H9 (cell line): ENCODE results near the gene GAL3ST2. TPM values are rescaled to one million over a fixed set of nuclear protein-coding genes. Genes with fewer than 3 reads are reported as not detected.

ENCODE experiments used
- DNase-seq: peaks from one replicate; pipeline ENCODE4 v3.0.0-alpha.2; 2017
- H2AFZ ChIP-seq: one replicate; pipeline ENCODE4 v1.6.1; 2013; ENCODE audit warnings: mild to moderate bottlenecking, low read length, control low read depth, moderate library complexity
- H2AK5ac ChIP-seq: 2 replicates; pipeline ENCODE4 v1.6.1; 2013; ENCODE audit warnings: low read length, control low read depth, mixed read lengths; ENCODE audit not compliant: insufficient read length
- H2BK120ac ChIP-seq: one replicate; pipeline ENCODE4 v1.6.1; 2013; ENCODE audit warnings: low read depth, mild to moderate bottlenecking, low read length, control low read depth, inconsistent platforms; ENCODE audit not compliant: poor library complexity, severe bottlenecking
- H2BK12ac ChIP-seq: 2 replicates; pipeline ENCODE4 v1.6.1; 2013; ENCODE audit warnings: low read length, control low read depth, mixed read lengths, low read depth; ENCODE audit not compliant: insufficient read length
- H2BK15ac ChIP-seq: 2 replicates; pipeline ENCODE4 v1.6.1; 2013; ENCODE audit warnings: low read depth, low read length, control low read depth
- H2BK20ac ChIP-seq: one replicate; pipeline ENCODE4 v1.6.1; 2013; ENCODE audit warnings: low read depth, mild to moderate bottlenecking, low read length, control low read depth, inconsistent platforms; ENCODE audit not compliant: poor library complexity, severe bottlenecking
- H2BK5ac ChIP-seq: 2 replicates; pipeline ENCODE4 v1.6.1; 2013; ENCODE audit warnings: low read length, control low read depth, mixed read lengths; ENCODE audit not compliant: insufficient read length
- H3K14ac ChIP-seq: 2 replicates; pipeline ENCODE4 v1.6.1; 2013; ENCODE audit warnings: low read length, control low read depth; ENCODE audit not compliant: insufficient read depth
- H3K18ac ChIP-seq: 2 replicates; pipeline ENCODE4 v1.6.1; 2013; ENCODE audit warnings: low read depth, mild to moderate bottlenecking, mixed read lengths, low read length, control low read depth; ENCODE audit not compliant: insufficient read length
- H3K23ac ChIP-seq: 2 replicates; pipeline ENCODE4 v1.6.1; 2013; ENCODE audit warnings: low read length, control low read depth, mixed read lengths, low read depth; ENCODE audit not compliant: insufficient read length
- H3K23me2 ChIP-seq: 2 replicates; pipeline ENCODE4 v1.6.1; 2013; ENCODE audit warnings: low read depth, mild to moderate bottlenecking, mixed read lengths, low read length, control low read depth; ENCODE audit not compliant: insufficient read length, poor library complexity, severe bottlenecking
- H3K27ac ChIP-seq: 2 replicates; pipeline ENCODE4 v1.5.1; 2013; ENCODE audit warnings: low read length, control low read depth, mixed read lengths, low read depth; ENCODE audit not compliant: insufficient read length
- H3K27me3 ChIP-seq: 2 replicates; pipeline ENCODE4 v1.6.1; 2013; ENCODE audit warnings: low read length, control low read depth, inconsistent platforms; ENCODE audit not compliant: insufficient read depth
- H3K4ac ChIP-seq: 2 replicates; pipeline ENCODE4 v1.6.1; 2013; ENCODE audit warnings: low read depth, mild to moderate bottlenecking, control low read depth, inconsistent platforms, low read length, moderate library complexity
- H3K4me1 ChIP-seq: 2 replicates; pipeline ENCODE4 v1.6.1; 2013; ENCODE audit warnings: low read length, control low read depth, inconsistent platforms; ENCODE audit not compliant: insufficient read depth
- H3K4me2 ChIP-seq: 2 replicates; pipeline ENCODE4 v1.6.1; 2013; ENCODE audit warnings: low read length, control low read depth, mixed read lengths; ENCODE audit not compliant: insufficient read length, insufficient read depth
- H3K56ac ChIP-seq: 2 replicates; pipeline ENCODE4 v1.6.1; 2013; ENCODE audit warnings: low read depth, mild to moderate bottlenecking, mixed read lengths, low read length, control low read depth; ENCODE audit not compliant: insufficient read length
- H3K79me1 ChIP-seq: 2 replicates; pipeline ENCODE4 v1.6.1; 2013; ENCODE audit warnings: low read depth, mild to moderate bottlenecking, moderate library complexity, low read length, control low read depth, inconsistent platforms; ENCODE audit not compliant: insufficient read depth, poor library complexity, severe bottlenecking
- H3K79me2 ChIP-seq: 2 replicates; pipeline ENCODE4 v1.6.1; 2013; ENCODE audit warnings: low read length, control low read depth, inconsistent platforms; ENCODE audit not compliant: insufficient read depth
- H3K9ac ChIP-seq: 2 replicates; pipeline ENCODE4 v1.6.1; 2013; ENCODE audit warnings: low read length, control low read depth, mixed read lengths; ENCODE audit not compliant: insufficient read length; ENCODE audit errors: extremely low read depth
- H3K9me3 ChIP-seq: one replicate; pipeline ENCODE4 v1.6.1; 2013; ENCODE audit warnings: low read depth, low read length, inconsistent platforms; ENCODE audit not compliant: control insufficient read depth
- H3T11ph ChIP-seq: one replicate; pipeline ENCODE4 v1.6.1; 2013; ENCODE audit warnings: mild to moderate bottlenecking, low read length, control low read depth, inconsistent platforms
- H4K20me1 ChIP-seq: one replicate; pipeline ENCODE4 v1.6.1; 2013; ENCODE audit not compliant: control insufficient read depth, insufficient read length, insufficient read depth
- H4K5ac ChIP-seq: 2 replicates; pipeline ENCODE4 v1.6.1; 2013; ENCODE audit warnings: low read depth, mild to moderate bottlenecking, mixed read lengths, low read length, control low read depth; ENCODE audit not compliant: insufficient read length
- H4K8ac ChIP-seq: replicated peaks from 2 replicates; pipeline ENCODE4 v1.6.1; 2013; ENCODE audit warnings: low read length, control low read depth, mixed read lengths, low read depth; ENCODE audit not compliant: insufficient read length
- H4K91ac ChIP-seq: 2 replicates; pipeline ENCODE4 v1.6.1; 2013; ENCODE audit warnings: low read depth, mild to moderate bottlenecking, moderate library complexity, mixed read lengths, low read length, control low read depth; ENCODE audit not compliant: insufficient read length
- H3K27ac Mint-ChIP-seq, 3 experiments: 2 replicates in 2 of 3; 3 replicates in 1 of 3; pipeline ENCODE4 v1.8.0; 2020 to 2021; ENCODE audit warnings: mixed read lengths in 3 of 3, mild to moderate bottlenecking in 1 of 3, moderate library complexity in 1 of 3
- H3K27me3 Mint-ChIP-seq: 2 replicates; pipeline ENCODE4 v1.8.0; 2021; ENCODE audit warnings: low read depth, mild to moderate bottlenecking, moderate library complexity, mixed read lengths
- H3K36me3 Mint-ChIP-seq, 3 experiments: 2 replicates in 2 of 3; 3 replicates in 1 of 3; pipeline ENCODE4 v1.8.0; 2020 to 2021; ENCODE audit warnings: low read depth in 3 of 3, mixed read lengths in 3 of 3; ENCODE audit not compliant: insufficient read depth in 1 of 3
- H3K4me1 Mint-ChIP-seq, 2 experiments: 2 replicates each; pipeline ENCODE4 v1.8.0; 2020; ENCODE audit warnings: mixed read lengths in 2 of 2
- H3K4me3 Mint-ChIP-seq, 2 experiments: 2 replicates in 1 of 2; 3 replicates in 1 of 2; pipeline ENCODE4 v1.8.0; 2020 to 2021; ENCODE audit warnings: mild to moderate bottlenecking in 2 of 2, mixed read lengths in 2 of 2, moderate library complexity in 1 of 2
- H3K9me3 Mint-ChIP-seq, 2 experiments: 2 replicates in 1 of 2; 3 replicates in 1 of 2; pipeline ENCODE4 v1.8.0; 2020; ENCODE audit warnings: mild to moderate bottlenecking in 2 of 2, mixed read lengths in 2 of 2, moderate library complexity in 1 of 2
- CTCF ChIP-seq: fragments of 200-600 bp; sonication (generic); conservative IDR thresholded peaks from 3 replicates; pipeline ENCODE4 v1.8.0; 2021; ENCODE audit warnings: antibody characterized with exemption, mild to moderate bottlenecking
- WGBS: extraction: QIAGEN DNeasy Blood & Tissue Kit; methylation state at CpG from one replicate; pipeline ENCODE4 v1.1.7; 2013; ENCODE audit warnings: missing lambda C conversion rate, low lambda C conversion rate, mixed read lengths; ENCODE audit not compliant: insufficient read length; ENCODE audit errors: extremely low coverage; 5-methylcytosine and 5-hydroxymethylcytosine counted together
- total RNA-seq: library from RNA; stranded (reverse); gene quantifications from 2 replicates; pipeline ENCODE4 v1.2.1, GENCODE V29; 2021

Gene GAL3ST2
- total RNA-seq, 1 experiment from 2014 or later: 0.33 TPM

DNA sequence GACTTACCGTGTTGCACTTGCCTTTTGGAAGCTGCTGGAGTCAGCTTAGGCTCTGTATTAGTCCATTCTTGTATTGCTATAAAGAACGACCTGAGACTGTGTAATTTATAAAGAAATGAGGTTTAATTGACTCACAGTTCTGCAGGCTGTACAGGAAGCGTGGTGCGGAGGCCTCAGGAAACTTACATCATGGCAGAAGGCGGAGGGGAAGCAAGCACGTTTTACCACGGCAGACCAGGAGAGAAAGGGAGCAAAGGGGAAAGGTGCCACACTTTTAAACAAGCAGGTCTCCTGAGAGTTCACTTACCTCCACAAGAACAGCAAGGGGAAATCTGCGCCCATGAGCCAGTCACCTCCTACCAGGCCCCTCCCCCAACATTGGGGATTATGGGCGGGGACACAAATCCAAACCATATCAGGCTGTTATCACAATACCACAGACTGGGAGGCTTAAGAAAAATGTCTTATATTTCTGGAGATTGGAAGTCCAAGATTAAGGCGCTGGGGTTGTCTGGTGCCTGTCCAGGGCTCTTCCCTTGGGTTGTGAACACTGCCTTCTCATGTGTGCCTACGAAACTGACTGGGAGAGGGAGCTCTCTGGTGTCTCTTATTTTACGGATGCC lies 45.8 kb upstream of the GAL3ST2 start:
- Histone ChIP-seq H2BK15ac (no peak overlapping the region), H3K18ac (no peak overlapping the region), H2BK12ac (no peak overlapping the region), H3K27me3 (no peaks in the 10 kb centered on the region), H3K56ac (no peak overlapping the region), H3K79me1 (no peaks in the 10 kb centered on the region), H4K5ac (no peak overlapping the region), H3T11ph (no peak overlapping the region), H3K14ac (no peak overlapping the region), H4K91ac (no peak overlapping the region), H4K8ac (no peak overlapping the region), H2BK5ac (no peak overlapping the region), H3K23ac (no peak overlapping the region), H2BK120ac (no peak overlapping the region), H3K79me2 (no peaks in the 10 kb centered on the region), H3K9ac (no peak overlapping the region), H2AFZ (no peak overlapping the region), H2BK20ac (no peak overlapping the region), H3K23me2 (peaks cover 12% of the 10 kb centered on the region), H2AK5ac (no peak overlapping the region), H3K4me2 (no peak overlapping the region), H3K4me1 (no peaks in the 10 kb centered on the region), H3K9me3 (no peaks in the 10 kb centered on the region), H4K20me1 (peaks cover 7% of the 10 kb centered on the region), H3K27ac (no peak overlapping the region), H3K4ac (no peak overlapping the region)
- H3K36me3 Mint-ChIP-seq: peaks cover 3 to 24% (median 10%) of the 10 kb centered on the region in 3 experiments; a peak in 6 of 7 replicates
- no peaks in the 10 kb centered on the region for H3K9me3 Mint-ChIP-seq
- TF ChIP-seq CTCF: no peak
- DNase-seq: no peak
- H3K4me3 Mint-ChIP-seq: no peak overlapping the region
- H3K4me1 Mint-ChIP-seq: 0 out of 4 replicates have a peak, but pooled peaks cover 2 to 5% of the 10 kb centered on the region in 2 experiments
- H3K27ac Mint-ChIP-seq: no peak overlapping the region
- WGBS: no CpG with 5 or more reads among the region's 12 CpGs
- peaks cover 23% of the 10 kb centered on the region for H3K27me3 Mint-ChIP-seq
